ENCODE data around the gene RPL13.
"Not testable (repeated sequence)": the region's sequence is repeated elsewhere in the genome, so short reads cannot be mapped to it uniquely, and the experiment has no call there.

The RPL13 gene

DNA sequence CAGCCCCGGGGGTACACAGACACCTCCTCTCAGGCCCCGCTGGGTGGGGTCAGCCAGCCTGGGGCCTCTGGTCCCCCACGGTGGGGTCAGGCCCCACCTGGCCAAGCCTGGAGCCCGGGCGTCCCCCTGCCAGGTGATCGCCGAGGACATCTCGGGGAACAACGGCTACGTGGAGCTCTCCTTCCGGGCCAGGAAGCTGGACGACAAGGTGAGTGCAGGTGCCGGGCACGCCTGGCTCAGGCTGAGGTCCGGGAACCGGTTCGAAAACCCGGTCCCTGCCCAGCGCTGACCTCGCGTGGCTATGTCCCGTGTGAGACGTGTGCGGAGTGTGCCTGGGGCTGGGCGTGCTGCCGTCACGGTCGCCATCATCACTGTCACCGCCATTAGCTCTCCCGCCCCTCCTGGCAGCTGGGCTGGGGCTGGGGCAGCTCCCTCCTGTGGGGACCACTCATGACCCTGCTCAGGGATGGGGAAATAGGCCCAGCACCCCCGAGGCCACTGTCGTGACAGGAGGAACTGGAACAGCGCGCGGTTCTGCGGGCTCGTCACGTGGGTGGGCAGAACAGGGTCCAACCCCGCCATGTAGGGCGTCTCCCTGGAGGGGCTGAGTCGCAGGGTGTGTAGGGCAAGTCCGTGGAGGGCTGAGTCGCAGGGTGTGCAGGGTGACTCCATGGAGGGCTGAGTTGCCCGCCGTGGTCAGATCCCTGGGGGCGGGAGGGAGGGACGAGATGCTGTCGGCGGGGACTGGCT is 23.6 kb downstream of the RPL13 start:
- DNase-seq (ENCODE audit: low read depth in 2 of 2) = no peak
- no peak overlapping the region for H3K4me3 ChIP-seq (replicated peaks in 1 of 2; ENCODE audit: low read depth in 2 of 2, low read length in 2 of 2)
- TF ChIP-seq, protein P1, sequence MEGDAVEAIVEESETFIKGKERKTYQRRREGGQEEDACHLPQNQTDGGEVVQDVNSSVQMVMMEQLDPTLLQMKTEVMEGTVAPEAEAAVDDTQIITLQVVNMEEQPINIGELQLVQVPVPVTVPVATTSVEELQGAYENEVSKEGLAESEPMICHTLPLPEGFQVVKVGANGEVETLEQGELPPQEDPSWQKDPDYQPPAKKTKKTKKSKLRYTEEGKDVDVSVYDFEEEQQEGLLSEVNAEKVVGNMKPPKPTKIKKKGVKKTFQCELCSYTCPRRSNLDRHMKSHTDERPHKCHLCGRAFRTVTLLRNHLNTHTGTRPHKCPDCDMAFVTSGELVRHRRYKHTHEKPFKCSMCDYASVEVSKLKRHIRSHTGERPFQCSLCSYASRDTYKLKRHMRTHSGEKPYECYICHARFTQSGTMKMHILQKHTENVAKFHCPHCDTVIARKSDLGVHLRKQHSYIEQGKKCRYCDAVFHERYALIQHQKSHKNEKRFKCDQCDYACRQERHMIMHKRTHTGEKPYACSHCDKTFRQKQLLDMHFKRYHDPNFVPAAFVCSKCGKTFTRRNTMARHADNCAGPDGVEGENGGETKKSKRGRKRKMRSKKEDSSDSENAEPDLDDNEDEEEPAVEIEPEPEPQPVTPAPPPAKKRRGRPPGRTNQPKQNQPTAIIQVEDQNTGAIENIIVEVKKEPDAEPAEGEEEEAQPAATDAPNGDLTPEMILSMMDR (IDR thresholded peaks at IDR 0.05; ENCODE audit: low read depth, low read length) = no peak

DNA sequence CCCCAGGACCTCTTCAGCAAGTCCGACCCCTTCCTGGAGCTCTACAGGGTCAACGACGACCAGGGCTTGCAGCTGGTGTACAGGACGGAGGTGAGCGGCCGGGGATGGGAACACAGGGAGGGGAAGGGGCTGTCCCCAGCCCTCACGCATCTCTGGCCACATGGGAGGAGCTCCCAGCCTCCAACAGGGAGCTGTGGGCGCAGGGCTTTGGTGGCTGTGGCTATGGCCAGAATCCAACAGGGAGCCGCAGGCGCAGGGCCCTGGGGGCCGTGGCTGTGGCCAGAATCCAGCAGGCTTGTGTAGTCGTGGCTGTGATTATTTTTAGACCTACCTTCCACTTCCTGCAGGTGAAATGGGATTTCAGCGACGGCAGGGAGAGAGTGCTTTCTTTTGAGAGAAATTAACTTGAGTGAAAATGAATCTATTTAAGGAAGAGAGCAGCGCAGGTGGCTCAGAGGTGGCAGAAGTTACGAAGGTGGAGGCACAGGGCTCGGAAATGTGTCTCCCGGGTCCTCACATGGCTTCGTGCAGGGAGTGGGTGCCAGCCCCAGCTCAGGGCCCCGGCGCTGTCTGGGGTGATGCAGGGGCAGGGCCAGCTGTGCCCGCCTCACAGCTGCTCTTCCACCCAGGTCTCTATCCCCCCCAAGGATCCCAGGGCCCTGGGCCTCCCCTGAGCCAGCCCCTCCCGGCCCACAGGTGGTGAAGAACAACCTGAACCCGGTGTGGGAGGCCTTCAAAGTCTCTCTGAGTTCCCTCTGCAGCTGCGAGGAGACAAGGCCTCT is 24.5 kb downstream of the RPL13 start:
- H3K4me3 ChIP-seq (replicated peaks in 1 of 2; ENCODE audit: low read depth in 2 of 2, low read length in 2 of 2) = no peak overlapping the region
- DNase-seq (ENCODE audit: low read depth in 2 of 2) = no peak
- TF ChIP-seq, protein P1 (IDR thresholded peaks at IDR 0.05; ENCODE audit: low read depth, low read length) = no peak

DNA sequence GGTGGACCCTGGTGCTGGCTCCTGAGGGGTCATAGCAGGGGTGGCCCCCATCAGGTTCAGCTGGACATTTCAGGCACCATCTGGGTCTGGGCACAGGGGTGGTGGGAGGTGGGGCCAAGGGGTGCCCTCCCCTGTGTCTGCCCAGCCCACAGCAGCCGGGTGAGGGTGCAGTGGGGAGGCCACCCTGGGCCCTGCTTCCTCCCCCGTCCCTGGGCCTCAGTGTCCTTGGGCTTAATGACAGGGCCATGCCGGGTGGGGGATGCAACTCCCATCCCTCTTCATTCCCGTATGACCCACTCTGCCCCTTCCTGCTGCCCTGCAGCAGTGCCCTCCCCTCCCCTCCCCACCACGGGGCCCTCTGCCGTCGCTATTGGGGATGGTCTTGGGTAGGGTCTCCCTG is 25.7 kb downstream of the RPL13 start:
- TF ChIP-seq, protein P1 (IDR thresholded peaks at IDR 0.05; ENCODE audit: low read depth, low read length) = no peak
- H3K4me3 ChIP-seq (replicated peaks in 1 of 2; ENCODE audit: low read depth in 2 of 2, low read length in 2 of 2) = no peak overlapping the region
- DNase-seq (ENCODE audit: low read depth in 2 of 2) = no peak

DNA sequence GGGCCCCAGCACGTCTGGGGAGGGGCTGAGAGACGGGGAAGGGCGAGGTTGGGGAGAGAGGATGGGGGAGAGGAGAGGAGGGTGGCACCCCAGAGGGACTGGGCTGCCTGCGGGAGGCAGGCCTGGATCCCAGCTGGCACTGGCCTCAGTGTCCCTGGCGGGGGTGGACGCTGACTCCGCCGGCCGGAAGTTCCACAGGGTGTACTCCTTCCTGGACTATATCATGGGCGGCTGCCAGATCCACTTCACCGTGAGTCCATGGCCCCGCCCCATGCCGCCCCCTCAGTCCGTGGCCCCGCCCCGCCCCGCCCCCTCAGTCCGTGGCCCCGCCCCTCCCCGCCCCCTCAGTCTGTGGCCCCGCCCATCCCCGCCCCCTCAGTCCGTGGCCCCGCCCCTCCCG is 26.4 kb downstream of the RPL13 start:
- H3K4me3 ChIP-seq (replicated peaks in 1 of 2; ENCODE audit: low read depth in 2 of 2, low read length in 2 of 2) = no peak overlapping the region
- peak; percentile 66 to 82 for DNase-seq (ENCODE audit: low read depth in 2 of 2)
- TF ChIP-seq, protein P1 (IDR thresholded peaks at IDR 0.05; ENCODE audit: low read depth, low read length) = no peak

- DNase-seq (ENCODE audit: low read depth in 2 of 2); H3K4me3 ChIP-seq (replicated peaks in 1 of 2; ENCODE audit: low read depth in 2 of 2, low read length in 2 of 2): not testable (repeated sequence)
These were observed 27.2 kb downstream of the RPL13 start for GRCh38 chr16:89587676-89588075.

DNA sequence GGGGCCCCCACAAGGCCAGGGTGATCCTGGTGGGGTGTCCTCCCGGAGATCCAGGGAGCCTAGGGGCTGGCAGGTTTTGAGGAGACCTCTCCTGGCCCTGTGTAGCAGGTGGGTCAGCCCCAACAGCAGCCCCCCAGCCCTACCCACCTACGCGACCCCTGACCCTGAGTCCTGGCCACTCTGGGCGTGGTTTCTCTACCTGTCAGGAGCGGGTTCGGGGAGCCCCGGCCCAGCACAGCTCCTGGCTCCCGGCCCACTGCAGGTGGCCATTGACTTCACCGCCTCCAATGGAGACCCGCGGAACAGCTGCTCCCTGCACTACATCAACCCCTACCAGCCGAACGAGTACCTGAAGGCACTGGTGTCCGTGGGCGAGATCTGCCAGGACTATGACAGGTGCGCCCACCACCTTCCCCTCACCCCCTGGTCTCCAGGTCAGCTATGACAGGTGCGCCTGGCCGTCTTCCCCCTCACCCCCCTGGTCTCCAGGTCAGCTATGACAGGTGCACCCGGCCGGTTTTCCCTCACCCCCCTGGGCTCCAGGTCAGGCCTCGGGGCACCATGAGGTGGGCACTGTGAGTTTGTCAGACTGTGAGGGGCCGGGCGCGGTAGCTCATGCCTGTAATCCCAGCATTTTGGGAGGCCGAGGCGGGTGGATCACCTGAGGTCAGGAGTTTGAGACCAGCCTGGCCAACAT is 28.1 kb downstream of the RPL13 start:
- H3K4me3 ChIP-seq (replicated peaks in 1 of 2; ENCODE audit: low read depth in 2 of 2, low read length in 2 of 2) = no peak overlapping the region
- no peak for DNase-seq (ENCODE audit: low read depth in 2 of 2)
- TF ChIP-seq, protein P1 (IDR thresholded peaks at IDR 0.05; ENCODE audit: low read depth, low read length) = no peak

Data from cardiac fibroblast (primary cell).